GM12878 (cell line): Measurements from ENCODE around the gene CMAS. TPM values are rescaled to one million over a fixed set of nuclear protein-coding genes. Genes with fewer than 3 reads are reported as not detected.

Experiments used
- ATAC-seq: fragments of 200-7000 bp; cut with Tn5 transposase; 3 replicates; pipeline ENCODE4 v1.9.1; 2020; ENCODE audit warnings: mild to moderate bottlenecking, moderate library complexity
- BruUV-seq: library from RNA; stranded (reverse); fragments of 400-500 nt; replicated peaks from 2 replicates; lab custom pipeline; 2021; lab: Mats Ljungman, UMichigan
- CTCF ChIA-PET: fragments of 300-600 bp; sonication (Branson Sonifier 250); formaldehyde crosslinking; extraction: SDS; loops from one replicate; lab custom pipeline; 2021; ENCODE audit warnings: inconsistent platforms; lab: Yijun Ruan, JAX
- POLR2A ChIA-PET: fragments of 350-600 bp; formaldehyde crosslinking; extraction: SDS; loops from one replicate; lab custom pipeline; 2021; ENCODE audit warnings: inconsistent platforms; lab: Charles Lee
- RAD21 ChIA-PET: fragments of 300-600 bp; sonication (Branson Sonifier 250); formaldehyde crosslinking; loops from one replicate; lab custom pipeline; 2023; ENCODE audit warnings: antibody characterized with exemption; ENCODE audit not compliant: unreplicated experiment; lab: Charles Lee
- SMC1A ChIA-PET: fragments of 300-600 bp; sonication (Branson Sonifier 250); formaldehyde crosslinking; loops from one replicate; lab custom pipeline; 2023; ENCODE audit not compliant: unreplicated experiment, uncharacterized antibody; lab: Charles Lee
- DNase-seq: peaks from one replicate; pipeline ENCODE4 v3.0.0-alpha.2; 2011; ENCODE audit warnings: low read depth, low spot score
- FAIRE-seq: peaks from 3 replicates; lab custom pipeline; 2011; peaks lifted over from hg19 to GRCh38; lab: Jason Lieb, UNC
- H2AFZ ChIP-seq: 2 replicates; pipeline ENCODE4 v1.6.0; 2011; ENCODE audit warnings: low read depth, low read length, control low read depth; ENCODE audit not compliant: control insufficient read depth
- H3K27ac ChIP-seq: 2 replicates; pipeline ENCODE4 v1.5.1; 2011; ENCODE audit warnings: control low read depth; ENCODE audit not compliant: control insufficient read depth, insufficient read depth
- H3K27me3 ChIP-seq, 2 experiments: replicated peaks in 1 of 2; 2 replicates each; pipeline versions ENCODE4 v1.6.0 to v1.6.1; 2011; ENCODE audit warnings: low read length in 1 of 2; ENCODE audit not compliant: control insufficient read depth in 2 of 2, insufficient read depth in 2 of 2
- H3K36me3 ChIP-seq, 2 experiments: 2 replicates each; pipeline ENCODE4 v1.5.1; 2011; ENCODE audit warnings: low read length in 1 of 2; ENCODE audit not compliant: control insufficient read depth in 2 of 2, insufficient read depth in 2 of 2
- H3K4me1 ChIP-seq: 2 replicates; pipeline ENCODE4 v1.6.1; 2011; ENCODE audit warnings: mild to moderate bottlenecking, low read length, moderate library complexity, mixed read lengths; ENCODE audit not compliant: control insufficient read depth, insufficient read depth
- H3K4me2 ChIP-seq: 2 replicates; pipeline ENCODE4 v1.6.0; 2011; ENCODE audit warnings: control low read depth; ENCODE audit not compliant: control insufficient read depth, insufficient read depth
- H3K4me3 ChIP-seq: fragments of 200-600 bp; sonication (generic); 2 replicates; pipeline ENCODE4 v1.5.1; 2016
- H3K79me2 ChIP-seq: 2 replicates; pipeline ENCODE4 v1.6.0; 2011; ENCODE audit warnings: low read length; ENCODE audit not compliant: control insufficient read depth, insufficient read depth
- H3K9ac ChIP-seq: 2 replicates; pipeline ENCODE4 v1.8.0; 2011; ENCODE audit warnings: low read length, control low read depth, mixed read lengths; ENCODE audit not compliant: control insufficient read depth, insufficient read depth
- H3K9me3 ChIP-seq: replicated peaks from 3 replicates; pipeline ENCODE4 v1.5.1; 2011; ENCODE audit warnings: mild to moderate bottlenecking, low read length; ENCODE audit not compliant: control insufficient read depth, insufficient read depth
- H4K20me1 ChIP-seq: 2 replicates; pipeline ENCODE4 v1.6.0; 2011; ENCODE audit not compliant: control insufficient read depth, insufficient read depth
- ATF3 ChIP-seq: IDR thresholded peaks from 2 replicates; pipeline ENCODE4 v1.6.1; 2011; ENCODE audit warnings: low read depth, mild to moderate bottlenecking, low read length, moderate library complexity, borderline replicate concordance; ENCODE audit errors: extremely low read depth
- BMI1 ChIP-seq: fragments of 450-650 bp; IDR thresholded peaks from 2 replicates; pipeline ENCODE4 v1.6.1; 2016; ENCODE audit warnings: mild to moderate bottlenecking, moderate library complexity, borderline replicate concordance
- CUX1 ChIP-seq: IDR thresholded peaks from 2 replicates; pipeline ENCODE4 v1.6.1; 2012; ENCODE audit warnings: improper control_type of control experiment, low read depth, low read length; ENCODE audit not compliant: insufficient replicate concordance
- ESRRA ChIP-seq: IDR thresholded peaks from 2 replicates; pipeline ENCODE4 v1.6.1; 2012; ENCODE audit warnings: mild to moderate bottlenecking, low read length, improper control_type of control experiment
- IRF4 ChIP-seq: IDR thresholded peaks from 2 replicates; pipeline ENCODE4 v1.6.1; 2011; ENCODE audit warnings: low read depth, low read length
- KAT2A ChIP-seq: conservative IDR thresholded peaks from 2 replicates; pipeline ENCODE4 v1.6.1; 2011; ENCODE audit warnings: low read depth, low read length; ENCODE audit not compliant: control insufficient read depth
- NRF1 ChIP-seq: conservative IDR thresholded peaks from 2 replicates; pipeline ENCODE4 v1.6.1; 2011; ENCODE audit warnings: mild to moderate bottlenecking, low read depth, low read length, improper control_type of control experiment
- POLR2A ChIP-seq: IDR thresholded peaks from 2 replicates; pipeline ENCODE4 v1.6.1; 2011; ENCODE audit warnings: low read depth, mild to moderate bottlenecking, low read length
- RAD21 ChIP-seq: IDR thresholded peaks from 2 replicates; pipeline ENCODE4 v1.6.1; 2011; ENCODE audit warnings: mild to moderate bottlenecking, low read depth, low read length, moderate library complexity; ENCODE audit not compliant: insufficient read depth
- RAD51 ChIP-seq: fragments of 450-650 bp; IDR thresholded peaks from 2 replicates; pipeline ENCODE4 v1.6.1; 2016; ENCODE audit warnings: moderate library complexity, mild to moderate bottlenecking, inconsistent platforms
- RBBP5 ChIP-seq: fragments of 200-600 bp; sonication (generic); conservative IDR thresholded peaks from 2 replicates; pipeline ENCODE4 v1.6.1; 2016
- RELA ChIP-seq: fragments of 450-650 bp; IDR thresholded peaks from 2 replicates; pipeline ENCODE4 v1.8.0; 2014; ENCODE audit warnings: borderline replicate concordance; ENCODE audit not compliant: partially characterized antibody
- RUNX3 ChIP-seq: IDR thresholded peaks from 2 replicates; pipeline ENCODE4 v1.6.1; 2012; ENCODE audit warnings: low read length, inconsistent platforms
- SPI1 ChIP-seq: IDR thresholded peaks from 2 replicates; pipeline ENCODE4 v1.6.1; 2011; ENCODE audit warnings: low read depth, mild to moderate bottlenecking, low read length, moderate library complexity, borderline replicate concordance; ENCODE audit not compliant: insufficient read depth
- STAT1 ChIP-seq: fragments of 450-650 bp; conservative IDR thresholded peaks from 2 replicates; pipeline ENCODE4 v1.6.1; 2014; ENCODE audit warnings: antibody characterized with exemption, mild to moderate bottlenecking
- ZSCAN29 ChIP-seq: fragments of 450-650 bp; IDR thresholded peaks from 2 replicates; pipeline ENCODE4 v1.6.1; 2017; ENCODE audit warnings: mild to moderate bottlenecking, moderate library complexity
- WGBS: methylation state at CpG from one replicate; pipeline ENCODE4 v1.1.6; 2016; ENCODE audit warnings: low lambda C conversion rate; ENCODE audit not compliant: insufficient replicate concordance, insufficient coverage; ENCODE audit errors: missing lambda C conversion rate; 5-methylcytosine and 5-hydroxymethylcytosine counted together
- in situ Hi-C: fragments of 300-500 bp; cut with MboI; formaldehyde crosslinking; loops from 9 replicates; pipeline ENCODE4 v1.14.3; 2018; ENCODE audit warnings: mixed read lengths
- intact Hi-C: fragments of 100-400 bp; cut with micrococcal nuclease; formaldehyde crosslinking; loops from one replicate; pipeline ENCODE4 v1.14.2; 2022; ENCODE audit not compliant: unreplicated experiment
- polyA plus RNA-seq, 11 experiments: library from polyadenylated mRNA; depleted of rRNA in 4 of 11; unstranded in 6 of 11; stranded (reverse) in 5 of 11; fragments of >200 nt; fragmentation: Nextera tagmentation in 4 of 11; fragmentation: Illumina TruSeq in 1 of 11; extraction: Ambion mirVana in 4 of 11; extraction: Trizol in 1 of 11; gene quantifications; 1 replicate in 1 of 11; 2 replicates in 10 of 11; pipeline versions ENCODE4 v1.2.1 to v1.2.3, GENCODE V29; 2011 to 2016; ENCODE audit warnings: inconsistent platforms in 2 of 11, missing spikeins in 2 of 11, low read depth in 1 of 11
- total RNA-seq, 4 experiments: library from RNA; depleted of rRNA in 3 of 4; stranded (reverse); fragments of >200 nt in 3 of 4; fragmentation: Illumina TruSeq in 1 of 4; extraction: Trizol in 1 of 4; gene quantifications; 2 replicates each; pipeline versions ENCODE4 v1.2.1 to v1.2.3, GENCODE V29; 2013 to 2021

Gene CMAS
- total and polyA plus RNA-seq, 10 of the 15 experiments (the other 5 are each of a cell fraction or from before 2014, with no cell fraction given): 12.9 to 73.2 (median 30.8) TPM

GRCh38 chr12:22069851-22070250 lies 23.8 kb downstream of the CMAS start (continued):
- TF ChIP-seq CUX1 (no peak), RBBP5 (no peak)

- WGBS: 63% methylated on average over 10 of the region's 10 CpGs
- TF ChIP-seq RELA (no peak), BMI1 (no peak), NRF1 (no peak), RAD21 (no peak), RUNX3 (no peak), ESRRA (no peak), ATF3 (no peak), IRF4 (no peak), RAD51 (no peak), ZSCAN29 (no peak), SPI1 (no peak), STAT1 (no peak), POLR2A (no peak), KAT2A (no peak)
Observed at GRCh38 chr12:22082190-22082701, 36.2 kb downstream of the CMAS start.

More at GRCh38 chr12:22082190-22082701, 36.2 kb downstream of the CMAS start:
- Histone ChIP-seq H3K27me3 (no peaks in the 10 kb centered on the region), H4K20me1 (no peaks in the 10 kb centered on the region), H3K4me1 (no peaks in the 10 kb centered on the region), H3K9me3 (no peaks in the 10 kb centered on the region), H2AFZ (no peak overlapping the region), H3K36me3 (no peaks in the 10 kb centered on the region), H3K4me2 (no peak overlapping the region), H3K9ac (no peak overlapping the region), H3K79me2 (no peaks in the 10 kb centered on the region), H3K27ac (no peak overlapping the region), H3K4me3 (no peak overlapping the region)
- ChIA-PET POLR2A (no interaction called here), SMC1A (interaction anchor here (0.9 to 1.1 kb wide), 2 partner anchors 15 to 602 kb away, joined by 3 read pairs; no protein-coding TSS in a partner anchor), CTCF (interaction anchor here (0.9 to 1.8 kb wide), 11 partner anchors 8 to 384 kb away, joined by 3 to 9 read pairs (median 5); no protein-coding TSS in a partner anchor), RAD21 (no interaction called here)
- in situ Hi-C loops: no loop called here
- BruUV-seq: no TSS peak
- ATAC-seq: no peak; the same call in 2 of the 3 replicates
- intact Hi-C loops: loop anchor here (5.0 kb wide), 1 partner anchor 375 kb away; no protein-coding TSS in a partner anchor
- DNase-seq: no peak
- FAIRE-seq: no peak
